ENCODE data around the gene MFAP5. TPM values are rescaled to one million over a fixed set of nuclear protein-coding genes. Genes with fewer than 3 reads are reported as not detected.

Gene MFAP5
- total RNA-seq, 3 donors from 2014 or later (not counting 1 experiment from before 2014, with no cell fraction given): not detected

GRCh38 chr12:8675591-8676036, 13.0 kb upstream of the MFAP5 start:
- Histone ChIP-seq H3K4me1 (ENCODE audit: control insufficient read depth, insufficient read depth, low read length) (no peaks in the 10 kb centered on the region), H3K36me3 (ENCODE audit: control insufficient read depth, insufficient read depth, low read length) (no peaks in the 10 kb centered on the region), H3K4me3 (ENCODE audit: low read length) (no peak overlapping the region), H3K27ac (ENCODE audit: low read length) (no peak overlapping the region), H3K27me3 (ENCODE audit: control insufficient read depth, insufficient read depth, low read length) (no peaks in the 10 kb centered on the region), H3K9me3 (ENCODE audit: control insufficient read depth, insufficient read depth, low read length) (no peaks in the 10 kb centered on the region)
- H3K27me3 Mint-ChIP-seq (ENCODE audit: low read depth in 2 of 2): peaks cover 0 to 7% of the 10 kb centered on the region in 2 donors
- no peak for DNase-seq
- no peak overlapping the region for H3K4me3 Mint-ChIP-seq
- no peaks in the 10 kb centered on the region for H3K4me1 Mint-ChIP-seq
- no CpG with 5 or more reads among the region's 3 CpGs for WGBS (ENCODE audit: insufficient coverage)
- ATAC-seq: no peak
- no peaks in the 10 kb centered on the region for H3K9me3 Mint-ChIP-seq
- intact Hi-C loops (cut with micrococcal nuclease): no loop called here
- TF ChIP-seq CTCF (IDR thresholded peaks at IDR 0.05): no peak
- H3K36me3 Mint-ChIP-seq: no peaks in the 10 kb centered on the region
- H3K27ac Mint-ChIP-seq: no peak overlapping the region

GRCh38 chr12:8672381-8672780, 9.8 kb upstream of the MFAP5 start:
- H3K4me1 ChIP-seq (ENCODE audit: control insufficient read depth, insufficient read depth, low read length): no peaks in the 10 kb centered on the region
- no peaks in the 10 kb centered on the region for H3K9me3 ChIP-seq (ENCODE audit: control insufficient read depth, insufficient read depth, low read length)
- no peaks in the 10 kb centered on the region for H3K36me3 Mint-ChIP-seq
- WGBS (ENCODE audit: insufficient coverage): 93% methylated on average over 3 of the region's 5 CpGs
- no peaks in the 10 kb centered on the region for H3K27me3 ChIP-seq (ENCODE audit: control insufficient read depth, insufficient read depth, low read length)
- TF ChIP-seq CTCF (IDR thresholded peaks at IDR 0.05): no peak
- peaks cover 0 to 7% of the 10 kb centered on the region in 2 donors for H3K27me3 Mint-ChIP-seq (ENCODE audit: low read depth in 2 of 2)
- no peak overlapping the region for H3K27ac ChIP-seq (ENCODE audit: low read length)
- no peaks in the 10 kb centered on the region for H3K9me3 Mint-ChIP-seq
- no peaks in the 10 kb centered on the region for H3K36me3 ChIP-seq (ENCODE audit: control insufficient read depth, insufficient read depth, low read length)
- no peak overlapping the region for H3K4me3 Mint-ChIP-seq
- DNase-seq (no peak), ATAC-seq (no peak)
- intact Hi-C loops (cut with micrococcal nuclease): no loop called here
- H3K27ac Mint-ChIP-seq: no peak overlapping the region
- H3K4me3 ChIP-seq (ENCODE audit: low read length): no peak overlapping the region
- H3K4me1 Mint-ChIP-seq: no peaks in the 10 kb centered on the region

GRCh38 chr12:8668441-8668840, 5.8 kb upstream of the MFAP5 start:
- peaks cover 10 to 13% of the 10 kb centered on the region in 2 donors for H3K27me3 Mint-ChIP-seq (ENCODE audit: low read depth in 2 of 2)
- H3K36me3 Mint-ChIP-seq: no peaks in the 10 kb centered on the region
- ATAC-seq (no peak), DNase-seq (no peak)
- H3K27ac ChIP-seq (ENCODE audit: low read length): no peak overlapping the region
- WGBS (ENCODE audit: insufficient coverage): 83% methylated on average over 2 of the region's 2 CpGs
- intact Hi-C loops (cut with micrococcal nuclease): no loop called here
- no peak overlapping the region for H3K27ac Mint-ChIP-seq
- no peaks in the 10 kb centered on the region for H3K36me3 ChIP-seq (ENCODE audit: control insufficient read depth, insufficient read depth, low read length)
- TF ChIP-seq CTCF (IDR thresholded peaks at IDR 0.05): no peak
- H3K9me3 ChIP-seq (ENCODE audit: control insufficient read depth, insufficient read depth, low read length): no peaks in the 10 kb centered on the region
- no peaks in the 10 kb centered on the region for H3K4me1 ChIP-seq (ENCODE audit: control insufficient read depth, insufficient read depth, low read length)
- H3K4me1 Mint-ChIP-seq: no peaks in the 10 kb centered on the region
- no peak overlapping the region for H3K4me3 Mint-ChIP-seq
- no peak overlapping the region for H3K4me3 ChIP-seq (ENCODE audit: low read length)
- H3K9me3 Mint-ChIP-seq: no peaks in the 10 kb centered on the region
- no peaks in the 10 kb centered on the region for H3K27me3 ChIP-seq (ENCODE audit: control insufficient read depth, insufficient read depth, low read length)

- H3K4me1 ChIP-seq (ENCODE audit: control insufficient read depth, insufficient read depth, low read length): no peaks in the 10 kb centered on the region
- DNase-seq (no peak), ATAC-seq (no peak)
- TF ChIP-seq CTCF (IDR thresholded peaks at IDR 0.05): no peak
- Mint-ChIP-seq H3K4me3 (no peak overlapping the region), H3K9me3 (no peaks in the 10 kb centered on the region), H3K27ac (no peak overlapping the region), H3K27me3 (ENCODE audit: low read depth in 2 of 2) (peaks cover 10 to 13% of the 10 kb centered on the region in 2 donors), H3K4me1 (no peaks in the 10 kb centered on the region), H3K36me3 (no peaks in the 10 kb centered on the region)
- intact Hi-C loops (cut with micrococcal nuclease): no loop called here
- H3K9me3 ChIP-seq (ENCODE audit: control insufficient read depth, insufficient read depth, low read length): no peaks in the 10 kb centered on the region
- no peaks in the 10 kb centered on the region for H3K36me3 ChIP-seq (ENCODE audit: control insufficient read depth, insufficient read depth, low read length)
- no peak overlapping the region for H3K27ac ChIP-seq (ENCODE audit: low read length)
- 13% methylated on average over 1 of the region's 2 CpGs for WGBS (ENCODE audit: insufficient coverage)
- H3K4me3 ChIP-seq (ENCODE audit: low read length): no peak overlapping the region
- no peaks in the 10 kb centered on the region for H3K27me3 ChIP-seq (ENCODE audit: control insufficient read depth, insufficient read depth, low read length)
Observed at GRCh38 chr12:8667270-8667669, 4.6 kb upstream of the MFAP5 start.
